Effector memory CD8-positive, alpha-beta T cell (primary cell): Measurements from ENCODE around the gene ABCB6.

ENCODE experiments used
- ATAC-seq: fragments of 150-1000 bp; cut with Tn5 transposase; replicated peaks from 2 replicates; pipeline ENCODE4 v1.10.0; 2021; ENCODE audit warnings: mild to moderate bottlenecking, moderate library complexity
- DNase-seq, 3 experiments: peaks; one replicate each; pipeline ENCODE4 v3.0.0; 2021
- H3K27ac Mint-ChIP-seq, 2 donors: one replicate each; pipeline ENCODE4 v1.8.0; 2022; ENCODE audit warnings: mild to moderate bottlenecking in 2 of 2, mixed read lengths in 2 of 2, moderate library complexity in 2 of 2
- H3K27me3 Mint-ChIP-seq, 2 donors: one replicate each; pipeline ENCODE4 v1.8.0; 2022; ENCODE audit warnings: mixed read lengths in 2 of 2
- H3K36me3 Mint-ChIP-seq: one replicate; pipeline ENCODE4 v1.8.0; 2022; ENCODE audit warnings: mild to moderate bottlenecking, moderate library complexity, mixed read lengths; ENCODE audit not compliant: insufficient read depth
- H3K4me1 Mint-ChIP-seq, 2 donors: one replicate each; pipeline ENCODE4 v1.8.0; 2022; ENCODE audit warnings: low read depth in 2 of 2, mixed read lengths in 2 of 2
- H3K4me3 Mint-ChIP-seq, 2 donors: one replicate each; pipeline ENCODE4 v1.8.0; 2022; ENCODE audit warnings: mild to moderate bottlenecking in 2 of 2, mixed read lengths in 2 of 2, moderate library complexity in 2 of 2
- H3K9me3 Mint-ChIP-seq, 2 donors: one replicate each; pipeline ENCODE4 v1.8.0; 2022; ENCODE audit warnings: mixed read lengths in 2 of 2

ABCB6 gene

DNA sequence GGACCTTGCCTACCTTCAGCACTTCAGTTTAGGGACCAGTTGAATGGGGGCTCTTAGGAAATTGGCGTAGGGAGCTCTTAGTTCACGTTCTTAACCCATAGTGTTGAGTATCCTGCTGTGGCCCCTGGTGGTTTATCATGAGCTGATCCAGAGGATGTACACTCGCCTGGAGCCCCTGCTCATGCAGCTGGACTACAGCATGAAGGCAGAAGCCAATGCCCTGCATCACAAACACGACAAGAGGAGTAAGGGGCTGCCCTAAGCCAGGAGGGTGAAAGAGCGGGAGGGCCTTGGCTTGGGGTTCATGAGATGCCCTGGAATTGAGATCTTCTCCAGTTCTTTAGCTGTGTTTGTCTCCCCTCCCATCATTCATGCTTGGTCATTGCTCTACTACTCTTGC is 37.8 kb downstream of the ABCB6 start:
- H3K4me1 Mint-ChIP-seq = peaks cover 33 to 40% of the 10 kb centered on the region in 2 donors
- no peak for ATAC-seq
- H3K36me3 Mint-ChIP-seq = peaks cover 53% of the 10 kb centered on the region

DNA sequence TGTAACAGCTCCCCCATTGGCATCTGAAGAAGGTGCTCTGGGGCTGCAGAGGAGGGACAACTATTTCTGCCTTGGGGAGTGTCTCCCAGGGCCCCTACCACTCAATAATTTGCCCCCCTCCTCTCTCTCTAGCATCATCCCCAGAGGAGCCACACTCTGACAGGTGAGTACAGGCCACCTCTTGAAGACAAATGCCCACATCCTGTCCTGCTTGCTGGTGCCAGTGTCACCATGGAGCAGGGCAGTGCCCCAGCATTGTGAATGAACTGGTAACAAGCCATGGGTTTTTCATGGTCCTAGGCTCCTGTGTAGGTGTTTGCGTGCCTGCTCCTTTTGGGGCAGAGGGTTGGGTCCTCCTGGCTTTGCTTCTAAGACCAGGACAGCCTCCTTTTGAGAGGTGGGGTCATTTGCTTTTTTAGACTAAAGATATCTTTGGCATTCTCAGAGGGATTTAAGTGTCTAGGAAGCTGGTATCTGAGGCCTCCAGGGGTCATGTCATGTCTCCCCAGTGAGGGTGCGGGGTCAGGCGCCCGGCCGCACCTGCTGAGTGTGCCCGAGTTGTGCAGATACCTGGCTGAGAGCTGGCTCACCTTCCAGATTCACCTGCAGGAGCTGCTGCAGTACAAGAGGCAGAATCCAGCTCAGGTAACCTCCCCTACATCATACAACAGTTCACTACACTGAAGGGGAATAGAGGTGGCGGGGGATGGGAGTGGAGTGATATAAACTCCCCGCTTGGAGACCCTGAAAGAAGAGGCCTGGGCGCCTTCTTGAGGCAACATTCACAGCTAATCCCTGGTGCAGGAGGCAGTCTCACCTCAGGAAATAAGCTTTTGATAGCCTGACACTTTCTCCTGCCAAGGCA is 38.9 kb downstream of the ABCB6 start:
- Mint-ChIP-seq H3K36me3 (peaks cover 50% of the 10 kb centered on the region), H3K9me3 (no peaks in the 10 kb centered on the region), H3K4me1 (peaks cover 40 to 43% of the 10 kb centered on the region in 2 donors), H3K4me3 (peak overlapping the region; percentile 87 to 98), H3K27ac (peak overlapping the region; percentile 97 to 98), H3K27me3 (no peaks in the 10 kb centered on the region)
- DNase-seq (no peak), ATAC-seq (no peak)

More for the DNA sequence above, 37.8 kb downstream of the ABCB6 start:
- no peaks in the 10 kb centered on the region for H3K27me3 Mint-ChIP-seq
- no peaks in the 10 kb centered on the region for H3K9me3 Mint-ChIP-seq
- peak overlapping the region in 1 of 2 donors; percentile 81 for H3K27ac Mint-ChIP-seq
- no peak overlapping the region for H3K4me3 Mint-ChIP-seq
- no peak for DNase-seq

DNA sequence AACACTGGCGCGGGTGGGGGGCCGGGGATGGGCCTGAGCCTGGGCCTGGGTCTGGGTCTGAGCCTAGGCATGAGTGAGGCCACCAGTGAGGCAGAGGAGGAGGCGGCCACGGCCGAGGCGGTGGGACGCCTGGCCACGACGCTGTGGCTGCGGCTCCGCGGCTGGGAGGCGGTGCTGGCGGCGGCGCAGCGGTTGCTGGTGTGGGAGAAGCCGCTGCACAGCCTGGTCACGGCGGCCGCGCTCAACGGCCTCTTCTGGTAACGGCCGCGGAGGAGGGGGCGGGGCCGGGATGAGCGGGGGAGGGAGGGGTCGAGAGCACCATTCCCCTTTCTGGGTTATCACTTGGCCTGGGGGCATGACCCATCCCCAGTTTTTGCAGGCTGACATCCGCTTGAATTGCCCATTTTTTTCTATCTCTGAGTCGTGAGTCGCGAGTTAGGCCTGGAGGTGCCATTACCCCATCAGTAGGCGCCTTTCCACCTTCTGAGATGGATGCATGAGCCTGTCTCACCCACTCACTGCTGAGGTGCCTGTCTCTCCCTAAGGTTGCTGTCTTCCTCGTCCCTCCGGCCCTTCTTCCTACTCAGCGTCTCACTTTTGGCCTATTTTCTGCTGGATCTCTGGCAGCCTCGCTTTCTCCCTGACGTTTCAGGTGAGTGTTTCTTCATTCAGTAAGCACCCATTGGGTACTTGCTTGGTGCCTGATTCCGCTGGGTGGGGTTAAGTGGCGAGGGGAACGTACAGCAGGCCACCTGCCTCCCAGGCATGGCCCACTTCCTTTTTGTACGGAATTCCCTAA is 40.2 kb downstream of the ABCB6 start:
- Mint-ChIP-seq H3K9me3 (no peaks in the 10 kb centered on the region), H3K4me3 (peak overlapping the region; percentile 87 to 98), H3K27ac (peak overlapping the region; percentile 97 to 98), H3K36me3 (peaks cover 51% of the 10 kb centered on the region), H3K4me1 (peaks cover 50 to 51% of the 10 kb centered on the region in 2 donors), H3K27me3 (no peaks in the 10 kb centered on the region)
- DNase-seq (peak in 1 of 3 experiments; percentile 8), ATAC-seq (peak; percentile 7)

DNA sequence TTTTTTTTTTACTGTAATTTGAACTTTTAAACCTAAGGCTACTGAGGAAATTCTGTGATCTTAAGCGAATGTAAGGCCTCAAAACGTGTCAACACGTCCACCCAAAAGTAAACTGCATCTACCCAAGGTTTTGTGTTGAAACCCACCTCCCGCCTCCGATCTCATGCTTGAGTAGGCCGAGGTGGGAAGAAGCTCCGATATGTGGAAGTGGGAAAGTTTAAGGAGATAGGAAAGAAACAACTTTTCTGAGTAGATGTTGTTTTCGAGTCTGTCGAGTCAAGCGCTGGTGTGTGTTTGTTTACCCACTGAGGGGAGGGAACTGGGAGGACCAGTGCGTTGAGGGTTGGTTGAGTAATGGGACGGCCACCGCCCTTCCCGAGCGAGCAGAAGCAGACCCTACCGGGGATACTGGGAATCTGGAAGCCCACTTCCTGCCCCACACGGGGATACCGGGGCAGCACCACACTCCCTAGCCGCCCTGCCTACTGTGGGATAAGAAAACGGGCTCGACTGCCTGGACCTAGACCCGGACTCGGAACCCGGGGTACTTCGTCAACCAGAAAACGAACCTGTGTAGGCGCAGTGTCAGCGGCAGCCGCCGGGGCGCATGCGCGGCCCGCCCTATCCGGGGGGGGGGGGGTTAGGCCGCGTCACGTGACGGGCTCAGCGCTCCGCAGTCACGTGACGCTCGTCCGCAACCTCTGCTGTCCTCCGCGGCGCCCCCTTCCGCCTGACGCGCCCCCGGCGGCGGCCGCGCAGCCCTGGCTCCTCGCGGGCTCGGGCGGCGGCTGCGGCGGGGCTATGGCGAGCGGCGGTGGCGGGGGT is 41.0 kb downstream of the ABCB6 start, which contains the start of gene RETREG2:
RETREG2 (plus strand) TSS at position 724 of the 825 bp plus-strand sequence; CDS start at position 802, 78 bp downstream.
- Mint-ChIP-seq H3K4me3 (peak within 1 kb of the TSS; percentile 87 to 98), H3K27me3 (no peaks in the 10 kb centered on the region), H3K4me1 (peaks cover 47 to 51% of the 10 kb centered on the region in 2 donors), H3K36me3 (peaks cover 49% of the 10 kb centered on the region), H3K27ac (peak within 1 kb of the TSS; percentile 97 to 98), H3K9me3 (no peaks in the 10 kb centered on the region)
- ATAC-seq (peak; percentile 58), DNase-seq (peak; percentile 70 to 76 (median 76))

- DNase-seq (peak; percentile 85 to 88 (median 86)), ATAC-seq (peak; percentile 76)
- H3K36me3 Mint-ChIP-seq = peaks cover 49% of the 10 kb centered on the region
- H3K4me3 Mint-ChIP-seq = peak within 1 kb of the TSS; percentile 87 to 98
- H3K9me3 Mint-ChIP-seq = no peaks in the 10 kb centered on the region
- H3K4me1 Mint-ChIP-seq = peaks cover 47 to 51% of the 10 kb centered on the region in 2 donors
- no peaks in the 10 kb centered on the region for H3K27me3 Mint-ChIP-seq
- H3K27ac Mint-ChIP-seq = peak within 1 kb of the TSS; percentile 97 to 98
These were observed 41.8 kb downstream of the ABCB6 start, which contains the start of gene CNPPD1 for GRCh38 chr2:219176818-219177551. TSS of gene CNPPD1 (minus strand) at chr2:219176925. CDS start at chr2:219176828, 97 bp downstream.

DNA sequence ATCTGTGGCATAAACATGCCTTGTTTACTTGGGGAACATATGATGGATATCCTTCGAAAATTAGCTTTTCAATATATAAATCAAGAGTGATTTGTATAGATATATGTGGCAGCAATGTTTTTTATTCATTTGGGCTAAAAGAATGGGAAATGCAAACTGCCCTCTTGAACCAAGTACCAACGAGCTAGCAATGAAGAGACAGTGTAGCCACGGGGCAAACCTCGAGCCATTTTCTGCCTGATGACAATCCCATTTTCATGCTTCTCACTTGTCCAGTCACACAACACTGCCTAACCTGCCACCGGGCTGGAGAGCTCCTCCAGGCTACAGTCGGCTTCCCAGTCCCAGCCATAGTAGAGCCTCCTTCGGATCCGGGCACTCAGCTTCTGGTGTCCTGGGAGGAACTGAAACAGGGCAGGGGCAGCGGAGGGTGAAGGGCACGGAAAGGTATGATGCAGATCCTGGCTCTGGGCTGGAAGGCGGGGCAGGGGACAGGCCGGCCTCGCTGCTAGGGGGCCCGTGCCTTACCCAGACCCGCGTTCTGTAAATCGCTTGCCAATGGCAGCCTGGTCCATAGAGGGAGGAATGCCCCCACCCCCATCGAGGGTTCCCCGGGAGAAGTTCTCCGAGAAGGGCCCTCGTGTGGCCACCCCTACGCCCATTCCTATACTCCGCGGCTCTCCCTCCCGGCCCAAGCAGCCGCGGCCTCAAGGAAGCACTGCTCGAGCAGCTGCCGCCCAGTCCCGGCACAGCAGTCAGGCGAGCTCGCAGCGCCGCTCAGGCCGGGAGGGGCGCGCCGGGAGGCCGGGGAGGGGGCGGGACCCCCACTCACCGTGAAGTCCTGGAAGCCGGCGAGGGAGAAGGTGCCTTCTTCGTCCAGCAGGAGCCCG is 42.6 kb downstream of the ABCB6 start:
- Mint-ChIP-seq H3K27me3 (no peaks in the 10 kb centered on the region), H3K36me3 (peaks cover 42% of the 10 kb centered on the region)

DNA sequence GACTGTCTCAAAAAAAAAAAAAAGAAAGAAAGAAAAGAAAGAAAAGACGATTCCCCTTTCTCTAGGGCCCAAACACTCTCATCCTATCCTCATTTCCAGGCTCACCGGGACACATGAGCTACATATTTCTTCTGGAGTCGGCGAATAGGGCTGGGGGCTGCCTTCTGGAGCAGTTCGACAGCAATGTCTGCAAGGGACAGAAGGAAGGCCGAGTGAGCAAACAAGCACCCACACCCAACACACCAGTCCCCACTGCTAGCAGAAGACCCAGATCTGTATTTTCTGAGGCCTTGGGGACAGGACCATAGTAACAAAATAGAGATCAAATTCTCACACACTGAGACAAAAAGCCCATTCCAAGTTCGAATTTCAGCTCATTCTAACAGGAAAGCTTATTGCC is 43.3 kb downstream of the ABCB6 start:
- Mint-ChIP-seq H3K27ac (peak overlapping the region; percentile 72 to 97), H3K36me3 (peaks cover 36% of the 10 kb centered on the region), H3K4me3 (peak overlapping the region; percentile 87 to 98), H3K4me1 (peaks cover 45 to 46% of the 10 kb centered on the region in 2 donors), H3K27me3 (no peaks in the 10 kb centered on the region), H3K9me3 (no peaks in the 10 kb centered on the region)
- ATAC-seq = no peak
- DNase-seq = no peak

More for the DNA sequence above, 42.6 kb downstream of the ABCB6 start:
- H3K4me1 Mint-ChIP-seq = peaks cover 47 to 50% of the 10 kb centered on the region in 2 donors
- H3K9me3 Mint-ChIP-seq = no peaks in the 10 kb centered on the region
- ATAC-seq = peak; percentile 14
- peak; percentile 11 to 18 (median 15) for DNase-seq
- H3K27ac Mint-ChIP-seq = peak overlapping the region; percentile 72 to 97
- peak overlapping the region; percentile 87 to 98 for H3K4me3 Mint-ChIP-seq

DNA sequence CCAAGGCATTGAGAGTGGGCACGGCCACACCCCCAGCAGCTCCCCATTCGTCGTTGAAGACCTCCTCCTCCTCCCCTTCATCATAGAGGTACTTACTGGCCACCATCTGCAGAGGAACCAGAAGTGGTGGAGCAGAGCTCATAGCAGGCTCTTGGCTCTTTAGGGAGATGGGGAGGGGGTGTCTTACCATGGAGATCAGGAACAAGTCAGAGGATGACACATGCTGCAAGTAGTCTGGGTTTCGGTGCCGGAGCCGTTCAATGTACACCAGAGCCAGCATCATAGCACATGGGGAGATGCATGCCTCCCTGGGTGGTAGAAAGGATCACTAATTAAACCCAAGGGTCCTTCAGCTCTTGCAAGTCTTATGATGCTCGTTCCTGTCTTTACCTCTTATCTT is 44.0 kb downstream of the ABCB6 start:
- peak overlapping the region; percentile 87 to 98 for H3K4me3 Mint-ChIP-seq
- peaks cover 39% of the 10 kb centered on the region for H3K36me3 Mint-ChIP-seq
- ATAC-seq (no peak), DNase-seq (no peak)
- no peaks in the 10 kb centered on the region for H3K27me3 Mint-ChIP-seq
- H3K9me3 Mint-ChIP-seq = no peaks in the 10 kb centered on the region
- peak overlapping the region; percentile 52 to 85 for H3K27ac Mint-ChIP-seq
- peaks cover 45 to 46% of the 10 kb centered on the region in 2 donors for H3K4me1 Mint-ChIP-seq

- DNase-seq (no peak), ATAC-seq (no peak)
- no peaks in the 10 kb centered on the region for H3K27me3 Mint-ChIP-seq
- H3K9me3 Mint-ChIP-seq = no peaks in the 10 kb centered on the region
- H3K4me3 Mint-ChIP-seq = peak overlapping the region in 1 of 2 donors; percentile 59
- peaks cover 40 to 41% of the 10 kb centered on the region in 2 donors for H3K4me1 Mint-ChIP-seq
- H3K36me3 Mint-ChIP-seq = peaks cover 43% of the 10 kb centered on the region
- peak overlapping the region; percentile 52 to 85 for H3K27ac Mint-ChIP-seq
These were observed 44.6 kb downstream of the ABCB6 start for GRCh38 chr2:219174146-219174545.

DNA sequence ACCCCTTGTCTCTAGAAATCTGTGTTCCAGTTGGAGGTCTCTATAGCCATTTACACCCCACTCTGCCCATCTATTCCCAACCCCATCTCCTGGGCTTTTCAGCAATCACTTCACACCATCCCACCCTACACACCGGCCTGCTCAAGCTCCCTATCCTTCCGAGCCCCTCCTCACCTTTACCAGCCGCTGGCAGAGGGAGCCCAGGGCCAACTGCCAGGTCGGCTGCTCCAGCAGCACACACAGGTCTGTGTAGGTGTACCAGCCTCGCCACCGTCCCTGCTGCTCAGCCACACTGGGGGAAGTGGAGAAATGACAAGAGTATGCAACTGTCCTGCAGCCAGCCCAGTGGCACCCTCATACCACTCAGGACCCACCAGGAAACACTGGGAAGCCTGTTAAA is 45.6 kb downstream of the ABCB6 start:
- Mint-ChIP-seq H3K27ac (no peak overlapping the region), H3K27me3 (no peaks in the 10 kb centered on the region), H3K4me1 (peaks cover 34% of the 10 kb centered on the region in 2 donors), H3K4me3 (no peak overlapping the region), H3K9me3 (no peaks in the 10 kb centered on the region), H3K36me3 (peaks cover 33% of the 10 kb centered on the region)
- no peak for DNase-seq
- no peak for ATAC-seq

DNA sequence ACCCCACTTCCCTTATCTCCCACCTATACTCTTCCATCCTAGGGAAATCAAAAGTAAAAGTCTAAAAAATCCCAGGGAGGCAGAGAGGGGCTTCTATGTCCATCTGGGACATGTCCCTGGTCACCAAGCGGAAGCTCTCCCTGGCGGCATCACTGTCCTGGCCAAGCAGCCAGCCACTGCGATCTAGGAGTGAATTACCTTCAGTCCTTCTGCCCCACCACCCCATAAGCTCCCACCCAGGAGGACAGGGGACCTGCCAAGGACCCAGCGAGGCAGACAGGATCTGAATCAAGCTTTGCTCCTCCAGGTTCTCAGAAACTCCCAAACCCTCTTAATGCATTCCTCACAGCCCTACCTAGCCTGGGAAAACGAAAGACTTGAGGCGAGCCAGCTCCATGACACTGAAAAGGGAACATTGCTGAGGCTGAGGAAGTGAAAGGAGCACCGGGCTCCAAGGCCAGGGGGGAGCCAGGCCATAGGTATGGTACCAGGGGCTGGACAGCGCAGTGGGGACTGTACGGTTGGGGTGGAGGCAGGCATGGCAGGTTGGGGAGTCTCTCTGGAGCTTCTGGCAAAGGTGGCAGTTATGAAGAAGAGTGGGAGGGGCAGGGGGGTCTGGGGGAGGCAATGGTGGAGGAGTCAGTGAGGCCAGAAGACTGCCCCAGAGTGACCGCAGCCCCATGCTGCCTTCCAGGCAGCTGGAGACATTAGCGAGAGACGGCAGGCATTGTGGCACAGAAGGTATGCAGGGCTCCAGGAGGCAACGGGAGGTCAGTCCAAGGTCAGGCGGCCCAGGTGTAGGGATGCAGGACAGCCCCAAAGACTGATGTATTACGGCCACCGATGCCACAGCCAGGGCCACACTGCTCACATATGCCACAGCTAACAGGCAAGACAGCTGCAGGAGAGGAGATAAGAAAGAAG is 46.3 kb downstream of the ABCB6 start:
- no peak for ATAC-seq
- no peak for DNase-seq
- Mint-ChIP-seq H3K36me3 (peaks cover 27% of the 10 kb centered on the region), H3K9me3 (no peaks in the 10 kb centered on the region), H3K4me1 (peaks cover 31 to 32% of the 10 kb centered on the region in 2 donors), H3K27ac (peak overlapping the region in 1 of 2 donors; percentile 67), H3K4me3 (no peak overlapping the region), H3K27me3 (no peaks in the 10 kb centered on the region)
